GM21367 (cell line): ENCODE results near the gene HAAO.
A peak's percentile ranks its signal among the peaks of the same experiment; 100 is the strongest.

ENCODE experiments used
- ATAC-seq: cut with Tn5 transposase; IDR thresholded peaks from one replicate; pipeline ENCODE4 v1.9.1; 2021; ENCODE audit not compliant: unreplicated experiment

The HAAO gene

DNA sequence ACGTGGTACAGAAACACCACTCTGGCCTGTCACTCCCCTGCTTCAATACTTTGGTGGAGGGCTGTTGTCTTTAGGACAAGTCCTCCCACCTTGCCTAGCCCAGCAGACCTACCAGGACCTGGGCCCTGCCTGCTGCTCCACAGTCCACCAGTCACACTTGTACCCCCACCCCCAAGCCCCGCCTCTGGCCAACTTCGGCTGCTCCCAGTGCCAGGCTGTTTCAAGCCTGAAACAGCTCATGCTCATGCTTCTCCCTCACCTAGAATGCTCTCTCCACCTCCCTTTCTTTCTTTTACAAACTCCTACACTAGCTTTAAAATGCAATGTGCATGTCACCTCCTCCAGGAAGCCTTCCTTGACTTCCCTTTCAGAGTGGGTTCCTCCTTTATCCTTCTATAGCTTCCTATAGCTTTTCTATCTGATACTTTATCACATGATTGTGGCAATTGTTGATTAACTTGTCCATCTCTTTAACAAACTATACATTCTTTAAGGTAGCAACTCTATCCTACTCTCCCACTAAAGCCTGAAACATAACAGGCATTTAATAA is 23.6 kb downstream of the HAAO start:
- ATAC-seq: no peak

DNA sequence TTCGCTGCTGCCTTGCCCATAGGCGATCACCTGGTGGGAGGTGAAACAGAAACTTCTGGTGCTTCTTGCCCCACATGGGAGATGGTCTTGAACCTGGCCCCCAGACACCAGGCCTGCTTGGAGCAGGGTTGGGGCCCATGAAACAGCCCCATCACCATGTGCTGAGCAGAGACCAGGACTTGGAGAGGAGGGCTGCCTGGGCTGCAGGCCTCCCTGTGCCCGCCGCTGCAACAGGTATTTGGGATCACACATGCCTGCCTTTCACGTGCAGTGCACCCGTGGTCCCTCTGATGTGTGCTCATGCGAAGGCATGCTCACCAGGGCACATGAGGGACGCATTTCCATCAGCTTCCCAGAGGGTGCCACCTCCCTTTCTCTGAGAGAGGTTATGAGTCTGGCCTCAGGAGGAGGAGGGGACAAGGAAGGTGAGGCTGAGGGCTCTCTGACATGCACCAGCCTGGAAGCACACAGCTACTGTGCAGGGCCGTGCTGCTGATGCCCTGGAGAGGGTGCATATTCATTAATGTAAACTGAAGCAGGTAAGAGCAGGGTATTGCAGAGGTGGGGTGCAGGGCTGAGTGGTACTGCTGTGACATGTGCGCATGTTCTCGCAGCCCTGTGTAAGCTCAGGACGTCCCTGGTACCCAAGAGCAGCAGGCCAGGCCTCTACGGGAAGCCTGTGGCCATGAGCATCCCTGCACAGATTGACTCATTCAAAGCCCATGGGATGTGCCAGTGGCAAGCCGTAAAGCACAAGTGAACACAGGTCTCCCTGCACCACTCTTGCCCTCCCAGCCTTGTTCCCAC is 24.3 kb downstream of the HAAO start:
- ATAC-seq: no peak

DNA sequence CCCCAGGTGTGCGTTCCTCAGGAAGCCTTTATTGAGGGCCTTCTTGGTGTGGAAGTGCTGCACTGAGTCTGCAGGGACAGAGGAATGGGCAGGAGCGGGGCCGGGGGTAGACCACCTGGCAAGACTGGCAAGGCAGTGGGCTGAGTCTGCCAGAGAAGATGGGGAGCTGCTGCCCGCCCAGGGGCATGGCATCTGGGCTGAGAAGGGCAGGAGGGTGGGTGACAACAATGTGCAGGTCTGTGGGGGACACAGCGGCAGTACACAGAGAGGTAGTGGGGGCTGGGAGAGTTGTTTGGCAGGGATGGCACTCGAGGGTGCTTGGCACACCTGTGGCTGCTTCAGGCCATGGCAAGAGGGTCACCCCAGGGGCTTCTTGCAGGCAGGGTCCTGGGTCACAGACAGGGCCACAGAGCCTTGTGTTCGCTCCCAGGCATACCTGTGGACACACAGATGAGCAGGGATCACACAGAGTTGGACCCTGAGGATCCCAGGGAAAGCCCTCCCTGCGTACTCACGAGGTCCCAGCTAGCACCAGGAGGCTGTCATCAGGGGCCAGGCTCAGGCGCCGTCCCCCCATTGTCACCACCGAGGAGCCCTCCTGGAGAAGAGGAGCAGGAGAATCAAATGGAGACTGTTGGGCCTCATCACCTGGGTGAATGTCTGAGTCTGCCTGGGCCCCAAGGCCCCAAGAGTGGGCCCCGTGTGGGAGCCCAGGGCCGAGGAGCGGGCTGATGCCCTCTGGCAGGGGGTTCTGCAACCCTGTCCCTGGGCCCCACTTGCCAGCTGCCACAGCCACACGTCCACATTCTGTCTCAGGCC is 25.1 kb downstream of the HAAO start:
- ATAC-seq: no peak

DNA sequence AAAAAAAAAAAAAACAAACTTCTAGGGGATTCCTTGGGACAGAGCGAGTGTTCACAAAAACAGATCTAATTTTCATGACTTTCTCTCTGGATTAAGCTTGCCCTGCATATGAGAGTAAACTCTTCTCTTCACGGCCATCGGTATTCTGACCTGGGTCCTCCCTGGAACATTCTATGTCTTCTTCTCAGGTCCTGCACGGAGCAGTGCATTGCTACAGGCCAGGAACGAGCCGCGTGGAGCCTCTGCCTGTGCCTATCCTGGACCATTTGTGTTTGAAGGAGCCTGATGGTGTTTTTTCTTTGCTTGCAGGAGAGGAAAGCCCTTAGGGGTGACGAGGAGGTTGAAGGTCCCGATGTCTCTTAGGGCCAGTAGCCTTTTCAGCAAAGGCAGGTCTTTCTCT is 26.7 kb downstream of the HAAO start:
- ATAC-seq: no peak

DNA sequence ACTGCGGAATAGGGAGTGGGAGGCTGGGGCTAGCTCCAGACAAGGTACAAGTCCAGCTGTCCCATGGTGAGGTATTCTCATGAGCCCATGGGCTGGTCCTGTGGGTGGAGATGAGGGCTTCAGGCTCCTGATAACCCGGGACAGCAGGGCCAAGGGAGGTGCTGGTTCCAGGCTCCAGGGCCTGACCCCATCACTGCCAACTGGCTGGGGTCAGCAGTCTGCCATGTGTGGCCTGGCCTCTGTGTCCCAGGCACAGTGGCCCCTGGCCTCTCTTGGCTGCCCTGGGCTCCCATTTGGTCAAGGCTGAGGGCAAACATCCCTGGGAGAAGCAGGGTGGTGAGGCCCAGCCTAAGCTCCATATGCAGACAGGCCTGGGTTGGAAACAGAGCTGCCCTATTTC is 27.5 kb downstream of the HAAO start:
- ATAC-seq: no peak

DNA sequence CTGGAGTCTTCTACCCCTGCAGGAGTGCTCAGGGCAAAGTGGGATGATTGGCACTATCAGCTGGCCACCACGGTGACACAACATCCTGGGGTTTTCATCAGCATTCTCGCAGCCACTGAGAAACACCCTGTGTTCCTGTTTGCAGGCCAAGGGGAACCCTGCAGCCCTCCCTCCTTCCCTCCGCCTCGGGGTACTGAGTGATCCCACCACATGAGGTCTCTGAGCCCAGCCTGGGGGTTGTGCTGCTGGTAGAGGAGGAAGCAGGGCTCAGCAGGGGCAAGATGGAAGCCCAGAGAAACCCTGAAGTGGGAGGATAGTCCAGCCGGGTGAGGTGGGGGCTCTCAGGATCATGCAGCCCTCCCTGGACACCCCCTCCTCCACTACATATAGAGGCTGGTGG is 28.3 kb downstream of the HAAO start, which contains the start of gene OXER1:
OXER1 (minus strand) TSS at position 40 of the 400 bp plus-strand sequence. CDS start 73 bp downstream, outside the sequence.
- ATAC-seq: no peak

DNA sequence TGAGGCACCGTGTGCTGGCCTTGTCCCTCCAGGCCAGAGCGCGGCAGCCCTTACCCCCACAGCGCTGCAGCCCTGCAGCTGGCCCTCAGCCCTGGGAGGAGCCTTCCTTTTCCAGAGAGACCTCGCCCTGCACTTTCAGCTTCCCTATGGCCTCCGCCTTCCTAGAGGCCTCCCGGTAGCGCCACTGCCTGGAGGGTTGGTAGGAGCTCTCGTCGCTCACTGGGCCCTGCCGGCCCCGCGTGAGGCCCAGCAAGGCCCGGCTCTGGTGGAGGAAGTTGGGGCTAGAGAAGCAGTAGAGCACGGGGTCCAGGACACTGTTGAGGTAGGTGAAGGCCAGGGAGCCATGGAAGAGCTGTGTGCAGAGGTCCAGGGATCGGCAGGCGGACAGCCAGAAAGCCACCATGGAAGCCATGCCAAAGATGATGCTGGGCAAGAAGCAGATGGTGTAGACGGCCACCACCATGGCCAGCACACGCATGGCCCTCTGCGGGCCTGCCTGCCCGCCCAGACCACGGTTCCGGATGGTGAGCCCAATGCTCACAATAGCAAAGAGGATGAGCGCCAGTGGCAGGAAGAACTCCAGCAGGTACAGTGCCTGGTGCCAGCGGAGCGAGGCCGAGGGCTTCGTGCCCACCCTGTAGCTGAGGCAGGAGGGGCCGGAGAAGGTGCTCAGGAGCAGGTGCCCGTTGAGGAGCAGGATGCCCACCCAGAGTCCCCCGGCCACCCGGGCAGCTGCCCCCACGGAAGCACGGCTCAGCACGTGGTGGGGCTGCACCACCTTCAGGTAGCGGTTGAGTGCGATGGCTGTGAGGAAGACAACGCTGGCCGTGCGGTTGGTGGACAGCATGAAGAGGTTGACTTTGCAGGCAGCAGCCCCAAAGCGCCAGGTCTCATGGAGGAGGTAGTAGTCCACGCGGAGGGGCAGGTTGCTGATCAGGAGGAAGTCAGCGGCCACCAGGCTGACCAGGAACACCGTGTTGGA is 29.3 kb downstream of the HAAO start:
- no peak for ATAC-seq

DNA sequence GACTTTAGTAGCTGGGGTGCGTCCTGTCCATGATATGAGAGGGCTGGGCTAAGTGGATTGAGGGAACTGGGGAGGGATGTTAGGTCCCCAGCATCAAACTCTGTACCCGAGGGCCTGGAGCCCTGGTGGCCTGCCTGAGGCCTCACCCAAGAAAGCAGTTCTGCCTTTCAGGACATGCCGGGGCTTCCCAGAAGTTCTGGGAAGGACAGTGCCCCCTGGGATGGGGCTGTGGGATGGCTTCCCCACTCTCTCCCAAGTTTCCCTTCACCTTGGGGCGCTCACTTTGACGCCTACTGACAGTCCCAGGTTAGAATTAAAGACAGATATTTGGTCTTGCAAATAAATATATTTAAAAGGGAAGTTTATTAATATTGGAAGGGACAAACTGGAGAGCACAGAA is 30.2 kb downstream of the HAAO start:
- no peak for ATAC-seq

DNA sequence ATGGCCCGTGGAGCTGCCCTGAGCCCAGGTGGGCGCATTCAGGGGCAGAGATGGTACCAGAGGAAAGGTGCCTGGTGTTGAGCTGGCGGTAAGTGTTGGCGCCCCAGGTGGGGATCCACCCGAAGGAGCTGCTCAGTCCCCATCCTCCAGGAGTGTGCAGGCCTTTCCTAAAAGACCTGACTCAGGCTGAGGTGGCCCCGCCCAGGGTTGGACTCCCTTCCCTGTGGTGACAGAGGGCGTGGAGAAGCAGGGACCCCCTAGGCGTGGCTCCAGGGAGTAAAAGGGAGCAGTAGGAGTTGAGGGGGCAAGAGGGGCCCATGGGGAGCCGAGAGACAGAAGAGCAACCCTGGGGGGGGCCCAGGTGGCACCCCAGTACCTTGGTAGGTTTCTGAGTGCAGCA is 30.8 kb downstream of the HAAO start:
- no peak for ATAC-seq

DNA sequence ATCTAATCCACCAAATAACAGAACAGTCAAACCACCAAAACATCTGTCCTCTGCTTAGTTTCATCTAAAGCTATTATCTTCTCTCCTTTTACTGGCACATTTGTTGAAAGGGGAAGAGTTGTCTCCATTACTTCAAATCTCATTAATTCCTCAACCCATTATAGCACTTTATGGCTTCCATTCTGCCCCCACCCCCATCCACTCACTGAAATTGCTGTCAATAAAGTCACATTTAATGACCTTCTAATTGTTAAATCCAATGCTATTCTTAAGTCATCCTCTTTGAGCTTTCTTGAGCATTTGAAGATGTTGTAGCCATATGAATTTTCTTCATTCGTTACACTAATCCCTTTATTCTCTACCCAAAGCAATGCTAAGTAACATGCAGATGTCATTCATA is 33.6 kb downstream of the HAAO start:
- ATAC-seq: no peak

DNA sequence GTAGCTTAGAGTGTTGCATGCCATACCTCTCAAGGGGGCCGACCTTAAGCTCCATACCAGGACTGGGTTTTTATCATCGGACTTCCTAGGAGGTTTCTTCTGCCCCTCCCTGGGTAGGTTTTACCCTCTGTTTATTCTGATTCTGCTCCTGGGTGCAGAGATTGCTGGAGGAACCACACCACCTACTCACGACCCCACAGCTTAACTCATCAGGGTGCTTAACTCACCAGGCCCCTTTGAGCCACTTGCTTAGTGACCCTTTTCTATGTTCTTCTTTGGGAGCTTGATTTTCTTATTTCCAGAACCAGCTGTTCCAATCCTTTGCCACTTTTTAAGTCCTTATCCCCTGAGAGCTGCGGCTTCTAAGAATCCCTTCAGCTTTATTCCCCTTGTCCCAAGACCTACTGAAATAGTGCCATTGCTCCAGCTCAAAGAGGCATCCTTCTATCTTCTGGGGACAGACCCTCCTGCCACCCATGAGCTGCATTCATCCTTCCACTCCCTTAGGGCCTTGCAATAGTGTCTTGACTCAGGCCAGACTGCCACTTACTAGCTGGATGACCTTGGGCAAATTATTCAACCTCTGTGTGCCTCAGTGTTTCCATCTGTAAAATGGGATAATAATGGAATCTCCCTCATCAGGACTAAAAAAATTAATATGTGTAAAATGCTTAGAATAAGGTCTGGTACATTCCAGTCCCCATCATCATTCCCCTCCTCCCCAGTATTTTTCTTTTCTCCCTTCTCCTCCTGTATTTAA is 34.2 kb downstream of the HAAO start:
- ATAC-seq: no peak

DNA sequence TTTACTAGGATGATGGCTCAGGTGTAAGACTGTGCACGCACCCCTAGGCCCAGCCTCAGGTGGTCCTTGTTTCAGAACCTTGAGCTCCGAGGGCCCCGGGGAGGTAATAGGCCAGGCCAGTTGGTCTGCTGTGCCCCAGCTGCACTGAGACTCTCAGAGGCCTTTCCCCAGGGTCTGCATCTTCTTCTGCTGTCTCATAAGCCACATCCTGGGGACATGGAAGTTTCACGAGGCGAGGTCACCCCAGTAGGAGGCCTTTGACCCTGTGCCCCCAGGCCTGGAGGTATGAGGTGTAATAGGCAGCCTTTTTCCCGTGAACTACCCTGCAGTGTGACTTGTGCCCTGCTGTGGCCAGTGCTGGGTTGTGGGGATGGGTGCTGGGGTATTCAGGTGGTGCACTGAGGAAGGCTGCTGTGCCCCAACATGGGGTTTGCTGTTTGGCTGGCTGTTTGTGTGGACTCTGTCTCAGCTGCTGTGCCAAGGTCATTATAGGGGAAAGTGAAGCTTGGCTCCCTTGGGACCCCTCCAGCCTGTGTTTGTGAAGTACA is 35.3 kb downstream of the HAAO start:
- no peak for ATAC-seq

DNA sequence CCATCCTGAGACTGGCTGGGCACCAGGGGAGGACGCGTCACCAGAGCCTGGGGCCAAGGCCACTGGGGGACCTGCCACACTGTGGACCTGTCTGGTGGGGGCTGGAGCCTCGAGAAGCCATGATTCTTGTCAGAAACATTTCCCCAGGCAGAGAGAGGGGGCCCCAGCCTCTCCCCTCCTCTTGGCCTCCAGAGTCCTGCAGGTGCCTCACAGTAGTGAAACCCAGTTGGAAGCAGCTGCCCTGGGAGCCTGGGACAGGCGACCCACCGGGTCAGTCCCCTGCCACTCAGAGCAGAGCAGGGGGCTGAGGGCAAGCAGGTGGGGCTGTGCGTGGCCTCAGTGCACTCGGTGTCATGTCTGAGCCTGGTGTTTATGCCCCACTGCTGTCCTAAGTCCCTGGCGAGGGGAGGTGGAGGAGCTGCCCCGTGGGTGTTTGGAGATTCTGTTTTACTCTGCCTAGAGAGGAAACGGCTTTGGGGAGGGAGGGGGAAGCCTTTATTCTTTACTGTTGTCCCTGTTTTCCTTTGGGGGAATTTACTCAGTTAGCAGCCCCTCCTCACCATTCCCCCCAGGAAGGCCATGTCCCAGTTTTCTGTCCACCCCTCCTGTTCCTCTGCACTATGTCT is 36.1 kb downstream of the HAAO start:
- no peak for ATAC-seq

DNA sequence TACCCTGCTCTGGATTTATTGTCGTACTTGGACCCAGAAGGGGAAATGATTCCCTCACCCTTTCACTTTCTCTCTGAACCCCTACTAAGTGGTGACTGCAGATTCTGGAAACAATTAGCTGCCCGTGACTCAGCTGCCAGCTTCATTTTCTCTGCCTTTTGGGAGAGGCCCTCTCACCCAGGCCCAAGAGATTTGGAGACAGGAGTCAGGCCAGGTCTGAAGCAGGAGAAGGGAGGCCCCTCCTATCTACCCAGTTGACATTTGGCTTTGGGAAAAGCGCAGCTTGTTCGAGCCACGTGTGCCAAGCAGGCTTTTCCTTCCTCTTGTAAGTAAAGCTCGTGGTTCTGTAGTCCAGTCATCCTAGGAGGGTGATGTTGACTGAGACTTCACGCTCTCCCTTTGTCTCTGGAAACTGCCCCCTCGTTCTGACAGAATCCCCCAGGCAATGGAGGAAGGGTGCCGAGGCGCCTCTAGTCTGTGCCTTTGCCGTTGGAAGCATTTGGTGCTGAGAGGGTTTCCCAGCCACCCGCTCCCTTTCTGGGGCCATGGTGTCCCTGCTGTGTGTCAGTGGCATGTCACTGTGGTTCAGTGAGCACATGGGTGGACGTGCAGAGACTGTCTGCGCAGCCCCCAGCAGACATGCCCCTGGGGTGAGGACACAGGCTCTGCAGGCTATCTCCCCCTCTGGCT is 37.0 kb downstream of the HAAO start:
- ATAC-seq: no peak

DNA sequence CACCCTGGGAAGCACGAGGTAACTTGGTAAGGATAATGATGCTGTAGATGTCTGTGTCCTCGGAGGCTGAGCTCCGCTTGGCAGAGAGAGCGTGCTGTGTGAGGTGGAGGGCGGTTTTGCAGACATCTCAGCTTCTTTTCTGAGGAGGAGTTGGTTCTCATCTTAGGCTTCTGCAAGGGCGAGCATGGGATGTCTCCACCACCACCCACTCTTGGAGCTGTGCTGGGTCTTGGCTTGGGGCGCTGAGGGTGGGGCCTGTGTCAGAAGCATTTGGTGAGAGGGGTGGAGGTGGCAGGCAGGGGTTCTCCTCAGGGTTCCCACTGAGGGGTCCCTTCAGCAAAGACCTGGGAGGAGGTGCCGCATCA is 37.6 kb downstream of the HAAO start:
- no peak for ATAC-seq

DNA sequence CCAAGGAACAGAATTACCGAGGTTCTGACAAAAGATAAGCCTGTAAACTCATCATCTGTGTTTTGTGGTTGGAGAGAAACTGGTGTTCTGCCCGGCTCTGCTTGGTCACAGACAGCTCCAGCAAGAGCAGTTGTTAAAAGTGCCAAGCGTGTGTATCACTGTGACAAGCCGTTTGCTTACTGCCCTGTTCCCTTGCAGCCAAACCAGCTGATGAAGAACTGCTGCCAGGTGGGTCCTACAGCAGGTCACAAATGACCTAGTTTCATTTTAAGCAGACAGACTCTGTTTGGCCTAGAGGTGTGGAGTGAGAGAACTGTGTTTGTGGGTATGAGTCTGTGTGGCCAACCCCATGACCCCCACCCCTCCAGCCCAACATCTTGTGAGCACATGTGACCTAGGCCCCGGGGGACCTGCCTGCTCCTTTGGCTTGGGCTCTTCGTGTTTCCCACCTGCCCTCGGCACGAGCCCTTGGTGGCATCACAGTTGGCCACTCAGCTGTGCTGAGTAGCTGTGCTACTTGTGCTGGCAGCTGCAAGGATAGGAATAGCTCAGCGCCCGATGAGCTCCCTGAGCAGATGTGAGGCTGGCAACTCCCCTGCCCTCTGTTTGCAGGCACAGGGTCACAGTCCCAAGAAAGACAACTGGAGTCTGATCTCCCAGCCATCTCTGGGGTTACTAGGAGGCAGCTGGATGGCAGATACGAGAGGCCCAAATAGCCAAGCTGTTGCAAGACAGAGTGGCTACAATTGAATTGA is 38.2 kb downstream of the HAAO start:
- ATAC-seq: peak; percentile 63

DNA sequence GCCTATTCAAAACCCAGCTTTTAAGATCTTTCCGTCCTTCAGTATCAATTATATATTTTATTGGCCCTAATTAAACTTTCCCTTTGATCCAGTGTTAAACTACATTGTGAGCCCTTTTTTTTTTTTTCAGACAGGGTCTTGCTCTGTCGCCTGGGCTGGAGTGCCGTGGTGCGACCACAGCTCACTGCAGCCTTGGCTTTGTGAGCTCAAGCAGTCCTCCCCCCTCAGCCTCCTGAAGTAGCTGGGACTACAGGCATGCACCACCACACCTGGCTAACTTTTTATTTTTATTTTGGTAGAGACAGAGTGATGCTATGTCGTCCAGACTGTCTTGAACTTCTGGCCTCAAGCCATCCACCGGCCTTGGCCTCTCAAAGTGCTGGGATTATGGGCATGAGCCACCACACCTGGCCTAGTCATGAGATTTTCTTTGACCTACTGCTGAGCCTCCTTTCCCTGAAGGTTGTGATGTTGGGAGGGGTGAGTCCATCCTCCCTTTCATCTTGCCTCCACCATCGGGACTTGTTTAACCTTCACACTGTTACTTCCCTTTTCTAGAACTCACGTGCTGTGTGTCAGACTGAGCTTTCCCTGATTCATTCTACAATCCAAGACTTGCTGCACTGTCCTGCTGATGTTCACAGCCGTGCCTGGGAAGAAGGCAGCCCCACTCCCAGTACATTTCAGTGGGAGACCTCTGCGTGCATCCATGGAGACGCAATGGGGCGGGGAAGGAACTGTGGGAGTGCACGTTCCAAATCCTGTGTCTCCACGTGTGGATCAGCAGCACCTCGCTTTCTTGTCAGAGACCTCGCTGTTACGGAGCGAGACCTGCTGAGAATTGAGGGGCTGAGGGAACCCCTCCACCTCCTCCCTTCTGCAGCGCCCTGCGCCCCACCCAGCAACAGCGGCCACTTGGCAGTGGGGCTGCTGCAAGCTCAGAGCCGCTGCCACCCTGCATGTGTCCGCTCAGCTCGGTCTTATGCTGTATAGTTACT is 39.3 kb downstream of the HAAO start:
- no peak for ATAC-seq
